ENCODE results near the gene THG1L.

THG1L gene

DNA sequence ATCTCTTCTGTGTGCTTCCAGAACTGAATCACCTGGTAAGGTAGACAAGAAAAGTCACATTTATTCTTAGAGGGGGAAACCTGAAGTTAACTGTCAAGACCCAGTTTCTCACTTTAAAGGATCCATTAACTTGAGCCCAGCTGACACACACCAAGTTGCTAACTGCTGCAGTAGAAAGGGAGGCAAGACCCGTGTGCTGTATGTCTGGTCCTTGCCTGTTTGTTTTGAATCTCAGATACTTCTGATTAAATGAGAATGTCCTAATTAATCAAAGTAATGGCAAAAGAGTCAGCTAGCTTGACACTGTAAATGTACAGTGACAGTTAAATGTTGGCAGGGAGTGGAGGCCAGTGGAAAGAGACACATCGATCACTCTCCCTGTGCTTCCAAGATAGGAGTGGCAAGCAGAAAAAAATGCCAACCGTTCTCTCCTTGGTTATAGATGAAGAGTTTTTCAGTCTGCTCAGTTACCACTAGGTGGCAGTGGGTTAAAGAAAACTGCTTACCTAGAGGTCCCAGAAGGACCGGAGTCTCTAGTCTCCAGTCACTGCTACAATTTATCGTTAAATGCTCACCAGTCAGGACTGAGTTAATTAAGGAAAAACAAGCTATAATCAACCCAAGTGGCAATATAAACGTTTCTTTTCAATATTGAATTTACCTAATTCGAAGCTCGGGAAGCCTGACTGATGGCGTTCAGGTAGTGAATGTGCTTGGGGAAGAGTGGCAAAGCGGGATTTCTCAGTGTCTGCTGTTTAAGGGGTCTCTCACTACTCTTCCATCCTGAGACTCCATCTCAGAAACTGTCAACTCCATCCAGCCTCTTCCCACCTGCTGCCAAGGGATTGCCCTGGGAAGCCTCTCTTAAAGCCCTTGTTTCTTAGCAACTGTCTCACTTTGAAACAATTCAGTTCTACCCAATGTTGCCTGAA is 30.7 kb downstream of the THG1L start:
- DNase-seq (ENCODE audit: low read depth): peak; percentile 75

DNA sequence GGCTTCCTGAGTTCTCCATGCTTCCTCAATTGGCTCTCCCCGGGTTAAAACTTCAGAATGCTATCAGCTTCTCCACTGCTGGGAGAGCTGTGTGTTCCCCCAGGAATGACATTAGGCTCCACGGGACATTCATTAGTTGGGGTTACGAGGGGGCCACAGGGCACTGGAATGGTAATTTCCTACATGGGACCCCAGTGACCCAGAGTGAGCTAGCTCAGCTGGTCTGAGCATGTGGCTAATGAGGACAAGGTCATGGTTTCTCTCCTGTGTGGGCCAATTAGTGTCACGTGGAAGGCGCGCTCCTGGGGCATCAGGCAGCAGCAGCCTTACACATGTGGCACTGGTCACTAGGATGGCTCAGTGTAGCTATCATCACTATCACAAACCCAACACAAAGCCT is 33.3 kb downstream of the THG1L start:
- no peak for DNase-seq (ENCODE audit: low read depth)

DNA sequence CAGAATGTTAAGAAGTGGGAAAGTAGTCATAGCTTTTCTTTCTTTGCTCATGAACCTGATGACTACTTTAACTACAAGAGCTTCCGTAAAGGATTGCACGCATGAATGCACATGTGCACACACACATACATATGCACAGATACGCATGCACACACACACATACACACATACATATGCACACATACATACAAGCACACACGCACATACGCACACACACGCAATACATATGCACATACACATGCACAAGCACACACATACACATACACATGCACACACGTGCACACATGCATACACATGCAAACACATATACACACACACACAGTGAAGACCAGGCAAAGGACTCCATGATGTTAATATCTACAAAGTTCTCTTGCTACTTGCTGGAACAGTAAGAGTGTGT is 35.2 kb downstream of the THG1L start:
- no peak for DNase-seq (ENCODE audit: low read depth)

DNA sequence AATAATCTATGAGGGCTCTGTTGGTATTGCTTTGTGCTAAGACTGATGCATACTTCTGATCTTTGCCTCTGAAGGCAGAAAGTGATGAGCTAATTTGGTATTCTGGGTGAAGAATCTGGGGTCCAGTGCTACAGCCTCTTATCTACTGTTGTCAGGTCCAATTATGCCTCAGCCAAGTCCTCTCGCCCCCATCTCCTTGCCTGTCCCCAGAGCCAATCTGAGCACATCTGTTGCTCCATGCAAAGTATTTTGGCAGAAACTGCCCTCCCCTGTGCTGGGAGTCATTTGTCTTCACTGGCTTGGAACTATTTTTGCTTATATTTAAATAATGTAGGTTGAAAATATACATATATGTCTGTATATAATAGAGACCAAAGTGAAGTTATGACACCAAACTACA is 35.7 kb downstream of the THG1L start:
- no peak for DNase-seq (ENCODE audit: low read depth)

DNA sequence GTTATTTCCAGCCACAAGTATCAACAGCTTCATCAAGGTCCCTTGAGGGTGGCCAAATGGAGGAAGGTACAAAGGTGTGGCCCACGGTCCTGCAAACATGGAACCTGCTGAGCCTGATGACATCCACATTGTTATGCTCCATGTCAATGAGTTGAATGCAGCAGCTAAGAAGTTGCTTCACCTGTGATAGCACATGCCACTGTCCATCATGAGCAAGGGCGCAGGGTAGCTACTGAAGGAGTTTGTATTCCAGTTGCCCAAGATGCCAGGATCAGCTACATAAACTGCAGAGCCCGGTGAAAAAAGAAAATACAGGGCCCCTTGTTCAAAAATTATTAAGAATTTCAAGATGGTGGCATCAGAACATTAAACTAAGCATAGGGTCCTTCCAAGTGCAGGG is 36.5 kb downstream of the THG1L start:
- no peak for DNase-seq (ENCODE audit: low read depth)

DNA sequence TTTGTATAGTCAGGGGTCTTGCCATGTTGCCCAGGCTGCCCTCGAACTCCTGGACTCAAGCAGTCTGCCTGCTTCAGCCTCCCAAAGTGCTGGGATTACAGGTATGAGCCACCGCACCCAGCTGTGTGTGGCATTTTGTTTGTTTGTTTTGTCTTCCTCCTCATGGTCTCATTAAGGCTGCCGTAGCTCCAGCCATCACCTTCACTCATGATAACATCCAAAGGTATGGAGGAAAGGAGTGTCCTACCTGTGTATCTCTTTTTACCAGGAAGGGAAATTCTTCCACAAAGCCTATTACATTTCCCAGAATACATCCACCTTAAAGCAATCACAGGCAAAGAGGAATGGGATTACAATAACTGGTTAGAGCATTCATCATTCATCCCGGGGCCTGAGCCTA is 39.4 kb downstream of the THG1L start:
- DNase-seq (ENCODE audit: low read depth): no peak

DNA sequence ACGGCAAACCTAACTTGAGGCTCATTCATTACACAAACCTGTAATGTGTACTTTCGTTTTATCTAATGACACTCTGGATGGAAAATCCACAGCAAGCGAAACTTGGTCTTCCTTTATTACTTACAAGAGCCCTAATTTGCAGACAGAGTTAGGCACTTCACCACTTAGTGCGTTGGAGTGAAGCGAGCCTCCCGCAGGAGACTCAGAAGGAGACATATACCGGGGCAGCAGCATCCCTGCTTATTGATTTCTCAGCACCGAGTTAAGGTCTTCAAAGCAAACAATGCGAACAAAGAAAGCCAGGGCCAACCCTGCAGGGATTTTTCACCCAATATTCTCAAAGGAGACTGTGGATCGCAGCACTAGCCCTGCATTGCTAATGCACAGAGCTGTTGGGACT is 40.9 kb downstream of the THG1L start:
- DNase-seq (ENCODE audit: low read depth): no peak

DNA sequence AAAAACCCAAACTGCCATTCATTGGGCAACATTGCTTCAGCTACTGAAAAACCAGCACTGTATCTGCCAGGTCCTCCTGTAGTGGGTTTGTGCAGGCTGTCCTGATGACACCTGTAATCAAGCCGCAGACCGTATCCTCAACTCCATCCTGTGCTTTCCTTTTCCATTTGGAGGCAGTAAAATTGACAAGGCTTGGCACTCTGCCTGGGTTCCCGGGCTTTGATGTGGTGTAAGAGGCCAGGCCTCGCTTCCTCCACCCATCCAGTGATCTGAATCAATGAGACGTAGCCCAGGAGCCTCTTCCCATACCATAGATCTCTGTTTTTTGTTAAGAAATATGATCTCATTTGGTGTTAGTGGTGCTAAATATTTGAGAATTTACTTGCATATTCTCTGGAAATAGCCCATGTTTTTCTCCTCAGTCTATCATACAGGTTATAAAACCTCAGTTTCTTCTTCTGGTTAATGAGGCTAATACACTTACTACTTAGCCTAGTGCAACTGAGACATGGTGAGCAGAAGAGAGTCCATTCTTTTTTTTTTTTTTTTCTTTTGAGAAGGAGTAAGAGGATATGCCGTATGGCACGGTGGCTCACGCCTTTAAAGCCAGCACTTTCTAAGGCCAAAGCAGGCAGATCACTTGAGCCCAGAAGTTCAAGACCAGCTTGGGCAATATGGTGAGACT is 47.0 kb downstream of the THG1L start:
- DNase-seq (ENCODE audit: low read depth): peak; percentile 75

DNA sequence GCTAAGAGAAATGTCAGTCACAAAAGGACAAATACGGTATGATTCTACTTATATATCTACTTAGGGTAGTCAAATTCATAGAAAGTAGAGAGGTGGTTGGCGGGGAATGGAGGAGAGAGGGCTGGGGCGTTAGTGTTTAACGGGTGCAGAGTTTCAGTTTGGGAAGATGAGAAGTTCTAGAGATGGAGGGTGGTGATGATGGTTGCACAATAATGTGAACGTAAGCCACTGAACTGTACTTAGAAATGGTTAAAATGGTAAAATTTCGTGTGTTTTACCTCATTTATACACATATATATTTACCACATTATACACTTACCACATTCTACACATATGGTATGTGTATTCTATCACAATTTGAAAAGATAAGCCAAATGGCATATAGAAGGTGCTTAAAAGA is 48.0 kb downstream of the THG1L start:
- DNase-seq (ENCODE audit: low read depth): no peak

DNA sequence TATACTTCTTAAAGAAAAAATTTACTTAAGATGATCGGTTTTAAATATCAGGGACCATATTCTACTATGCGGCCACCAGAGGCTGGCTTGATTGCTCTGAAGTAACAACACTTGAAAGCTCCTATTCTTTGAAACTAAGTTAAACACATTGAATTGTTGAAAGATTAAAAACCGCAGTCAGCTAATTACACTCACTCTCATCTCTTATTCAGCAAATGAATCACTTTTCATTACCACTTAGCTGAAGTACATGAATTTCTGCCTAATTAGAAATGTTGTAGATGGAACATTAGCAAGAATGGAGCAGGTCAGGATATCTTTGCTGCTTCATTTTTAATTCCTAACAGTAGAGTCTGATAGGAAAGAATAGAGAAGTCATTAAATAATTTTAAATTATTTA is 54.6 kb downstream of the THG1L start:
- no peak for DNase-seq (ENCODE audit: low read depth)
